Adipose tissue (tissue), 3 donors: ENCODE measurements around the gene MAP2K3. TPM values are rescaled to one million over a fixed set of nuclear protein-coding genes. Genes with fewer than 3 reads are reported as not detected.
"Not testable (repeated sequence)": the region's sequence is repeated elsewhere in the genome, so short reads cannot be mapped to it uniquely, and the experiment has no call there.

ENCODE experiments used
- H3K27ac ChIP-seq: one replicate; pipeline ENCODE4 v1.5.1; 2013; ENCODE audit warnings: low read depth, low read length
- WGBS, 3 donors: extraction: QIAGEN DNeasy Blood & Tissue Kit; methylation state at CpG; one replicate each; pipeline ENCODE4 v1.1.7; 2013; 5-methylcytosine and 5-hydroxymethylcytosine counted together
- polyA plus RNA-seq, 3 donors: library from polyadenylated mRNA; stranded (reverse); fragments of 200-250 nt; gene quantifications; one replicate each; pipeline ENCODE4 v1.2.3, GENCODE V29; 2013
- donor health status: healthy with polysubstance abuse.
- donor health status: Bipolar disorder and iron deficiency.
- donor health status: healthy.

Gene MAP2K3
- polyA plus RNA-seq, 3 donors, result 16.2 to 102 (median 32.1) TPM

DNA sequence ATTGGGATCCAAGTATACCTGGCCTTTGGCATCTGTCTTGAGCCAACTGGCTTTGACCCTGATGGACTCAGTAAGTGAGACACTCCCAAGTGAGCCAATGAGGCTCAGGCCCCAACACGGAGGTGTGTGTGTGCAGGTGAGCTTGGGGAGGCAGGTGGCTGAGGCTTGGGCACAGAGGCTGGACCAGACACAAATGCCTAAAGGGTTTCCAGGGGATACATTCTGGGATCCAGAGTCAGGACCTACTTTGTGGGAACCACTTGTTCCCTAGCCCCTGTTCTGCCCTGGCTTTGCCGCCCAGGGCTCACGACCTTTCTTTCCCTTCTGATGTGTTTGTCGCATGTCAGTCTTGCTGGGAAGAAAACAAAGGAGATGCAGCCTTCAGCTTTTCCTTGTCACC, 56.8 kb downstream of the MAP2K3 start:
- whole genome bisulfite sequencing, 3 donors, result 66 to 88% (median 85%) methylated on average over 2 to 4 of the region's 4 CpGs
- H3K27ac ChIP-seq, result not testable (repeated sequence)

DNA sequence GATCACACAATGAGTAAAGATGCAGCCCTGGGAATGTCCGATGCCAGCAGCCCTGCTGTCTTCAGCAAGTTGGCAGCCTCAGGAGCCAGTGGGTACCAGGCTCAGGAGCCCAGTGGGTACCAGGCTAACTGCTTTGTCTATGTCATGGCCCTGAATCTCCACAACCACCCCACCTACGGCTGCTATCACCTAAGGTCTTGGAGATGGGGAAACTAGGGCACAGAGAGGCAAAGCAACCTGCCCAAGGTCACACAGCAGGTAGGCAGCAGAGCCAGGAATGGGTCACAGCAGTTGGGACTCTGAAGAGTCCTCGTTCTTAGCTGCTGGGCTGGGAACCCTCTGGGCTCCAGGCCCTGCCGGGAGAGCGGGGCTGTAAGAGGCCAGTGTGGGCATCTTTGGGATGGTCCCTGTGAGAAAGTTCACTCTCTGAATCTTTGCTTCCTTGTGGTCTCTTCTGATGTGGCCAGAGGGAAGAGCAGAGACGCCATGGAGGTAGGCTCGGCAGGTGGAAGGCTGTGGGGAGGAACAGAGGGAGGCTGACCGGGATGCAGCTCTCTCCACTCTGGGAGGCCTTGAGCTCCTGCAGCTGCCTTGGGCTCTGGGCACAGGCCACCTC, 57.5 kb downstream of the MAP2K3 start:
- H3K27ac ChIP-seq, result not testable (repeated sequence)
- 63 to 81% (median 65%) methylated on average over 8 of the region's 8 CpGs for WGBS, 3 donors

DNA sequence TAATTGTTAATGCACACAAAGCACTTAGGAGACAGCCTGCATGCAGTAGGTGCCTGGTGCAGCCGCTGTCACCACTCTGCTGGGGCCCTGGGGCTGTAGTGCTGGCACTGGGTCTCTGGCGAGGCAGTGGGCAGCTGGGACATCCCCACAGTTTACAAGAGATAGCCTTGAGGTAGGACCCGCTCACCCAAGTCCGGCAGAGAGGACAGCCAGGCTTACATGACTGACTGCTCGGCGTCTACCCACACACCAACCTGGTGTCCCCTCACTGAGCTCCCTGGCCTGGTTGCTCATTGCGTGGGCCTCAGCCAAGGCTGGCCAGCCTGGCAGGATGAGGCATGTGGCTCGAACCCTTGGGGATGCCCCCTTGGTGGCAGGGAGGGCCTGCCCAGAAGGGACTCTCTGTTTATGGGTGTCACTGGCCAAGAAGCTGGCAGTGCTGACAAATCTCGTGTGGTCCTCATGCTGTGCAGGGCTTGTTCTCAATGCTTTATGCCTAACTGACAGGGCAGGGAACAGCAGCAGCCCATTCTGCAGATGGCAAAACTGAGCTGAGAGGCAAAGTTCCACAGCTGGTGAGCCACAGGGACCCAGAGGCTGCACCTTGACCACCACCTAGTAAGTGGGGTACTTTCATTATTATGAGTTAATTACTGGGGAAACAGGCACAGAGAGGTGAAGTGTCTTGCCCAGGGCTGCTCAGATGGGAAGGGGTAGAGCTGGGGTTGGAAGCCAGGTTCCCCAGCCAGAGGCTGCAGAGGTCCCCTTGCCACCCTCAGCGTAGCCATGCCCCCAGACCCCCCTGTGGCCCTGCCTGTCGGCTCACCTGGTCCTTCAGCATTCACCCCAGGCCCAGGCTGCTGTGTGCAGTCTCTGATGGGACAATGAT, 58.8 kb downstream of the MAP2K3 start:
- 50 to 73% (median 67%) methylated on average over 9 to 11 of the region's 11 CpGs for WGBS, 3 donors
- H3K27ac ChIP-seq, result not testable (repeated sequence)

DNA sequence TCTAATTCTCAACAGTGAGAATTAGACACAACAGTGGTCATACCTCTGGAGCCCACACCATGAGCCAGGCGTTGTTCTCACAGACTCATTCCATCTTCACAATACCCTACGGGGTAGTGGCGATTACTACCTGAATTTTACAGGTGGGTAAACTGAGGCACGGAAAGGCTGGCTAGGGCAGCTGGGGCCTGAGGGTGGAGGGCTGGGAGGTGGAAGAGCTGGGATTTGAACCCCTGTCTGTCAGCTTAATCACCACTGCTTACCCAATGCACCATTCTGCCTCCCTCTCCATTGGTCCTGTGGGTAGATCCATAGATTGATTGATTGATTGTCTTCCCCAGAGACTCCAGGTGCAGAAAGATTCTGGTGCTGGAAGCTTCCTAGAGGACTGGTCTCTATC, 60.3 kb downstream of the MAP2K3 start:
- not testable (repeated sequence) for H3K27ac ChIP-seq
- 66 to 76% (median 74%) methylated on average over 4 of the region's 4 CpGs for WGBS, 3 donors

DNA sequence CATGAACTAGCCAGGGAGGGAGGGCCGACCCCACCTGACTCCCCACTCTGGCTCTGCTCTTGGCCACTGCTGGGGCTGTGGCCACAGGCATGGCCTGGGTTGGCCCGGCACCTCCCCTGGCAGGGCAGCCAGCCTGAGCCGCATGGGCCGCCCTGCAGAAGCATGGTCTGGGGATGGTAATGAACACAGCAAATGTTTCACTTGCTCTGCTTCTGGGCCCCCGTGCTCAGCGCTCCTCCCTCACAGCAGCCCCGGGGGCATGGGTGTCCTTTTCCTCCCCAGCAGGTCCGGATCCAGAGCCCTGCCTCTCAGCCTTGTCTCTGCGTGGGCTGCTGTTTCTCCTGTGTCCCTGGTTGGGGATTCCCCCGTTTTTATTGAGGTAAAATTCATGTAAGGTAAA, 60.7 kb downstream of the MAP2K3 start:
- WGBS, 3 donors, result 53 to 69% (median 53%) methylated on average over 9 to 10 of the region's 10 CpGs

DNA sequence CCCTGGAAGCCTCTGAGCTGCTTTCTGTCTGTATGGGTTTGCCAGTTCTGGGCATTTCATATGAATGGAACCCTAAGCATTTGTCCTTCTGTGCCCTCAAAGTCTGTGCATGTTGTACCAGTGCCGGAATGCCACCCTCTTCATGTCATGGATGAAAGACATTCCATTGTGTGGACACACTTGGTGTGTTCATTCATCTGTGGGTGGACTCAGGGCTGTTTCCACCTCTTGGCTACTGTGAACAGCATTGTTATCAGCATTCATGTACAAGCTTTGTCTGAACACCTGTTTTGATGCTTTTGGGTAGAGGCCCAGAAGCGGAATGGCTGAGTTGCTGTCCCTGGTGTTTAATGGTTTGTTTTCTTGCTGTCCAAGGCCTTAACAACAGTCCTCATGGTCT, 61.6 kb downstream of the MAP2K3 start:
- WGBS, 3 donors, result no CpG with 5 or more reads among the region's 2 CpGs
- H3K27ac ChIP-seq, result not testable (repeated sequence)

More for the DNA sequence above, 60.7 kb downstream of the MAP2K3 start:
- H3K27ac ChIP-seq, result no peak overlapping the region

DNA sequence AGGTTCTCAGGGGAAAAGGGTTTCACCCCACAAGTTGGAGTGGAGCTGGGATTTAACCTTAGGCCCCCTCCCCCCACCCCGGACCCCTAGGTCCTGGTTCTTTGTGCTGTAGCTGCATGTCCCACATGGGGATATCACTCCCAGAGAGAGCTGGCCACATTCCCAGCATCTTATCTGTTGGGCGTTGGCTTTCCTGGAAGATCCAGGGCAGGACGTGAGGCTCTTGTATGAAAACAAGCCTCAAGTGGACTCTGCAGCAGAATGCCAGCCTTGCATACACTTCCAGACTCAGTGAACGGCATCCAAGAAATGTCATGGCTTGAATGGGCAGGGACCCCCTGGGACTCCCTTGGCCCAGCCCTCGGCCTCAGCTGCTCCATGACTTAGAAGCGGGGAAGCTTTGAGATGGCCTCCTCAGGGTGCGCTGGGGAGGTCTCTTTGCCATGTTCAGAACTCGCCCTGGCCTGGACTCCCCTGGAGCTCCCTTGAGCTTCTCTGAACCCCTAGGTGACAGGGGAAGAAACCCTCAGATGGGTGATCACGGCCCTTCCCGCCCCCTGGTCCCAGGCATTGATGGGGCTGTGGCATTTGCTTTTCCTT, 62.2 kb downstream of the MAP2K3 start:
- not testable (repeated sequence) for H3K27ac ChIP-seq
- WGBS, 3 donors, result 36 to 58% (median 47%) methylated on average over 7 to 10 of the region's 10 CpGs

DNA sequence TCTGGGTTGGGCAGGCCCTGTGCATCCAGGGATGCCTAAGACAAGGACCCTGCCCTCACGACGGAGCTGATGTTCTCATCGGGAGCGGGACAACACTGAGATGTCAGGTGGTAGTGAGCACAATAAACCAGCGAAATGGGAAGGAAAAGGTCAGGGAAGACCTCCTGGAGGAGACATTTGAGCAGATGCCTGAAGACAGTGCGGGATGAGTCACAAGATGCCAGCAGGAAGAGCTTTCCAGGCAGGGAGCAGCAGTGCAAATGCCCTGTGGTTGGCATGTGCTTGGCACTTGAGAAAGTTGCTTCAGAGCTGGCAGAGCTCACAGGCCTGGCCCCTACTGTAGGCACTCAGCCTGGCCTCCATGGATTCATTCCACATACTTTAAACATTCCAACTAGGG, 63.1 kb downstream of the MAP2K3 start:
- WGBS, 3 donors, result 87 to 95% methylated on average over 4 to 5 of the region's 6 CpGs; no CpG with 5 or more reads in 1 of the 3 donors

DNA sequence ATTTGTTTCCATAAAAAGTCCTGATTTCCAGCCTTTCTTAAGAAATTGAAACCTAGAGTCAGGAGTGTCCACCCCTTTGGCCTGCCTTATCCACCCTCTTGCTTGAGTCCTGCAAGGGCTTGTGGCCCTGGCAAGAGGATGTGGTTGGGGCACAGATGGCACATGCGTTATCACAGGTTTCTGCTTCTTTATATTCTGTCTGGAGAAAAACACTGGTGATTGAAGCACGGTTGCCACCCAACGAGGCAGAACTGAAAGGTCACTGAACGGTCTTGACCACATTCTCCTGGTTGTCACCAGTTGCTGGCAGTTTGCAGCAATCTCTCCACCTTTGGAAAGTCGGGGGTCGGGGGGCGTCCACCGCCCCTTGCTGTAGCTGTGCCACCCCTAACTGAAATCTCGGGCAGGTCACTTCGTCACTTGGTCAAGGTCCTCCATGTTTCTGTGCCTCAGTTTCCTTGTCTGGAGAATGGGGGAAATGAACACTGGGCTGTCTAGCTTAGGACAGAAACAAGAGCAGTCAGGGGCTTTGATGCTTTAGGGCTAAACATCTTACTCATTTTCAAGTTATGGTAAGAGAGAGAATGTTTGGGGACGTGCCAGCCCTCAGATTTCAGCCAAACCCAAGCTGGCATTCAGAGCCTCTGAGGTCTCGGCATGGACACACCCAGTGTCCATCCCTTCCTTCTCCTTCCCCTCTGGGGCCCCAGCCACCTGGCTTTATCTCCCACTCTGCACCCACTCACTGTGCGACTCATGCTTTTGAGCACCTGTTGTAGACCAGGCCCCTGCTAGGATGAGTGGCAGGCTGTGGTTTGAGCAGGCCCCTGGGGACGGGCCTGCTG, 63.8 kb downstream of the MAP2K3 start:
- 70 to 77% (median 74%) methylated on average over 8 to 10 of the region's 14 CpGs for WGBS, 3 donors
- H3K27ac ChIP-seq, result not testable (repeated sequence)

More for the DNA sequence above, 63.1 kb downstream of the MAP2K3 start:
- H3K27ac ChIP-seq, result not testable (repeated sequence)

DNA sequence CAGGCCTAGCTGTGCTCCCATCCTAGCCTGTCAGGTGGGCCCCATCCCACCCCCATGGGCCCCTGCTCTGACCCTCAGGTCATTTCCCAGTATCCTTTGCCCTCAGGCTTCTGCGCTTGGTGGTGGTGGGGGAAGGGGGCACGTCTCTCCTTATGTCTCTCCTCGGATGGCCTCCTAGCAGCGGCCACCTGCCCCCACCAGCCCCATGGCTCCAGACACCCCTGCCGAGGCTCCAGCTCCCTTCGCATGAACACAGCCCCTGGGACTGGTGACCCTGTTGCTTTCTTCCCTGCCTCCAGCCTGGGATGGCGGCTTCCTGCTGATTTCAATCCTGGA, 64.4 kb downstream of the MAP2K3 start:
- not testable (repeated sequence) for H3K27ac ChIP-seq
- 69 to 81% (median 75%) methylated on average over 4 to 5 of the region's 7 CpGs for WGBS, 3 donors

DNA sequence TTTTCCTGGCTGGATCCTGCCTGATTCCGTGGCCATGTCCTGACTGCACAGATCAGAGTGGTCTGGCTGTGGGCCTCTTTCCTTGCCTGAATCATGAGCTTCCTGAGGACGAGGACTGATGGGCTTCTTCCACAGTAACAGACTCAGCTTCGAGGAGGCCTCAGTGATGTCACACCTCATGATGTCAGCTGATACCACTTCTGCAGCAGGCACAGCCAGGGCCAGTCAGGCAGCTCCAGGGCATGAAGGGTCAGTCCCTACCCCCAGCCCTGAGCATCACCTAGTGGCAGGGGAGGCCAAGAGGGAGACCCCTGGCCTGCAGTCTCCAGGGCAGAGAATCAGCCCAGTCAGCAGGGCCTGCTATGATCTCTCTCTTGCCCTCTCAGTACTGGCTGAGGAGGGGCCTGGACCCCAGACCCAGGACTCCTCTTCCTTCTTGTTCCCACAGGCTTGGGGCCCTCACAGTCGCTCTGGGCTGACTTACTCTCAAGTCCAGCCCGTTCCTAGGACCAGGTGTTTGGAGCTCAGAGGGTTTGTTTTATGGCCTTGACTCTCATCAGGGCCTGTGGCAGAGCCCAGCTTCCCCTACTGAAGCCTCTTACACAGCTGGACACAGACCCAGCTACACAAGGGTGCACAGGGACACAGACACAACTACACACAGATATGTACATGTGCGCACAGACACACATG, 65.0 kb downstream of the MAP2K3 start:
- H3K27ac ChIP-seq, result not testable (repeated sequence)
- 66 to 77% (median 73%) methylated on average over 5 of the region's 6 CpGs for WGBS, 3 donors

DNA sequence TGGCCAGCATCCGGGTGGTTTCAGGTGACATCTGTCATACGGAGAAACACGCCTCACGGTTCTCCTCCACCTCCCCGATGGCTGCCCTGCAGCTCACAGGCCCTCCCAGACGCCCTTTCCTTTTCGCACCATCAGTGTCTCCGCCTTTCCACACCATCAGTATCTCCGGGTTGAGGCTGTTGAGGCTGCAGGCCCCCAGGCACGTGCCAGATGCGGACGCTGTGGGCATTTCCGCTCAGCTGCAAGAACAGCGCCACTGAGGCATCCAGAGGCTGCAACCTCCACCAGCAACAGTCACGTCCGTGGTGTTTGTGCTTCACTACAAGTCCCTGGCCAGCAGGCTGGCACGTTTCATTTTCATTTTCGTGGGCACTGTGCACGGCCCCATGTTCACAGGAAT, 66.0 kb downstream of the MAP2K3 start:
- WGBS, 3 donors, result 72 to 90% (median 86%) methylated on average over 14 to 19 of the region's 19 CpGs

DNA sequence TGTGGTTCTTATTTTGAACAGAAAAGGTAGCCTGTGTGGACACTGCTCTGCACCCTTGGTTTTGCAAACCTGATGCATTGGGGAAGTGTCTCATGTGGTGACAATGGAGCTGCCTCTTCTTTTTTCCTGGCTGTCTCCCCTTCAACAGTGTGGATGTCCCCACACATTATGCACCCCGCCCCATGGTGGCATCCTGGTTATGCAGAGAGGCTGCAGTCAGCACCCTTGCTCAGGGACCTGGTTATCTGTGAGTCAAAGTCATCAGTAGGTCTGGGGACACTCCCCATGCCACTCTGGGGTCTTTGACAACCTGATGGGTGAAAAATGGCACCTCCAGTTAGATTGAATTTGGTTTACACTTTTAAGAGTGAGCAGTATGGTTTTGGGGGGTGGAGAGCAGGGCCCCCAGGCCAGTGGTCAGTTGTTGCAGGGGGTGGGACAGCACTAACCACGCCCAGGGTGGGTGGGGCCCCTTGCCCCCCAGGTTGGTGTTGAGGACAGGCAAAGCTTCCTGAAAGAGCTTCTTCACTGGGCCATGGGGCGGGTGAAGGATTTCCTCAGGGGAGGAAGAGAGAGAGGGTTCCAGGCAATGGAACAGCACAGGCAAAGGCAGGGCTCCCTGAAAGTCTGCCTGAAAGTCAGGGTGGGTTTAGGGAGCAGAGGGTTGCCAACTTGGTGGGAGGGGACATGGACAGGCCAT, 67.0 kb downstream of the MAP2K3 start:
- WGBS, 3 donors, result 63 to 69% (median 64%) methylated on average over 3 of the region's 3 CpGs
- no peak overlapping the region for H3K27ac ChIP-seq

More for the DNA sequence above, 66.0 kb downstream of the MAP2K3 start:
- H3K27ac ChIP-seq, result not testable (repeated sequence)

DNA sequence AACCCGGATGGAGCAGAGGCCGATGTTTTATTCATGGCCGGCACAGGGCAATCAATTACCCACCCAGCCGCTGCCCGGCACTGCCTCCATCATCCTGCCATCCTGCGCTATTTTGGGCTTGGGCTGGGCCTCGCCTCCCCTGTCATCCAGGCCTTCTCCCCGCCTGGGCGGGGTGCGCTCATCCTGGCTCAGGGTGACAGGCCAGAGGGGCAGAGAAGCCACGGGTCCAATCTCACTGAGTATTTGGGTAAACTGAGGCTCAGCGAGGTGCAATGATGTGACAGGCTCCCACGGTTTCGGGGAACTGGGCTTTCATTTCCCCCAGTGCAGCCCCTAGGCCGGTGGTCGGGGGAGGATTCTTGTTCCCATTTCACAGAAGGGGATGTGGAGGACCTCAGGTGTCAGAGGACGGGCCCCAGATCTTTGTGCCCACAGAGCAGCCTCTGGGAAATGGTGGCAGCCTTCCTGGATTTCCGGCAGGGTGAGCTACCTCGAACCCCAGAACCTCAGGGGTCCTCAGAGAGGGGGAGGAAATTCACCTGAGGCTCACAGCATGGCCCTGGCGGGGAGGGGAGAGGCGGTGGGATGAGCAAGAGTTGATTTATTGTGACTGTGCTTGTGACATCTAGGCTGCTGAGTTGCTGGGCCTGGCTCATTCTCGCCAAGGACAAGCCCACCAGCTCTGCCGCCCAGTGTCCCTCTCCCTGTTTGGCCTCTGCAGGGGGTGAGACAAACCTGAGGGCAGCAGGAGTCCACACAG, 67.9 kb downstream of the MAP2K3 start:
- WGBS, 3 donors, result 82 to 90% (median 88%) methylated on average over 23 of the region's 23 CpGs
- H3K27ac ChIP-seq, result no peak overlapping the region

DNA sequence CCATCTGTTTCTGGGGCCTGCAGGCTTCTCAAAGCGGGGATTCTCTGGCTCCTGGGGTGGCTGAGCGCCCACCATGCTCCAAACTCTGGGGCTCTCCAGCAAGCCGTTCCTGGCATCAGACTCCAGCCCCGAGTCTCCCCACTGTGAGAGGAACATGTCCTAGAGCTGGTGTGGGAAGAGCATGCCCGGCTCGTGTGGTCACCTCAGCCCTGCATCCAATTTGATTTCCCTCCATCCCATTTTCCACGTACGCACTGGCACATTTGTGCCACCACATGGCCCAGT, 68.4 kb downstream of the MAP2K3 start:
- H3K27ac ChIP-seq, result no peak overlapping the region
- 78 to 87% (median 85%) methylated on average over 7 to 8 of the region's 8 CpGs for WGBS, 3 donors

DNA sequence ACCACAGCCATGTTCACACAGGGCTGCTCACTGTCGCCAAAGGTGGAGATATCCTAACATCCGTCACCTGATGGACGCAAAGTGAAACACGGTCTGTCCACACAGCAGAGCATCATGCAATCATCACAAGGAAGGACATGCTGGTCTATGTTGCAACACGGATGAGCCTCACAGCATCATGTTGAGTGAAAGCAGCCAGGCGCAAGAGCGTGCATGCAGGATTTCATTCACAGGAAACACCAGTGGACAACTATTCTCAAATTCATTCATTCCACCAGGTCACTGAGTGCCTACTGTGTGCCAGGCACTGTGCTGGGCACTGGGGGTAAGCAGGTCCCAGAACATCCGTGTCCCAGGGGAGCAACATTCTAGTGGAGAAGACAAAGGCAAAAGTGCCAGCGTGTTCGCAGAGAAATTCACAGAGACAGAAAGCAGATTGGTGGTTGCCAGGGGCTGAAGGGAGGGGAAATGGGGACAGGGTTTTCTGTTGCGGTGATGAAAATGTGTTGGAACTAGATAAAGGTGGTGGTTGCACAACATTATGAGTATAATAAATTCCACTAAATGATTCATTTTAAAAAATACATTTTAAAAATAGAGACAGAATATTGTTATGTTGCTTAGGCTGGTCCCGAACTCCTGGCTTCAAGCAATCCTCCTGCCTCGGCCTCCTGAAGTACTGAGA, 69.0 kb downstream of the MAP2K3 start:
- 45 to 78% (median 57%) methylated on average over 13 of the region's 13 CpGs for WGBS, 3 donors
- H3K27ac ChIP-seq, result no peak overlapping the region
